H9 (cell line): ENCODE data around the gene BAG1. TPM values are rescaled to one million over a fixed set of nuclear protein-coding genes. Genes with fewer than 3 reads are reported as not detected.

ENCODE experiments used
- DNase-seq: peaks from one replicate; pipeline ENCODE4 v3.0.0-alpha.2; 2017
- H2AFZ ChIP-seq: one replicate; pipeline ENCODE4 v1.6.1; 2013; ENCODE audit warnings: mild to moderate bottlenecking, low read length, control low read depth, moderate library complexity
- H2AK5ac ChIP-seq: 2 replicates; pipeline ENCODE4 v1.6.1; 2013; ENCODE audit warnings: low read length, control low read depth, mixed read lengths; ENCODE audit not compliant: insufficient read length
- H2BK120ac ChIP-seq: one replicate; pipeline ENCODE4 v1.6.1; 2013; ENCODE audit warnings: low read depth, mild to moderate bottlenecking, low read length, control low read depth, inconsistent platforms; ENCODE audit not compliant: poor library complexity, severe bottlenecking
- H2BK12ac ChIP-seq: 2 replicates; pipeline ENCODE4 v1.6.1; 2013; ENCODE audit warnings: low read length, control low read depth, mixed read lengths, low read depth; ENCODE audit not compliant: insufficient read length
- H2BK15ac ChIP-seq: 2 replicates; pipeline ENCODE4 v1.6.1; 2013; ENCODE audit warnings: low read depth, low read length, control low read depth
- H2BK20ac ChIP-seq: one replicate; pipeline ENCODE4 v1.6.1; 2013; ENCODE audit warnings: low read depth, mild to moderate bottlenecking, low read length, control low read depth, inconsistent platforms; ENCODE audit not compliant: poor library complexity, severe bottlenecking
- H2BK5ac ChIP-seq: 2 replicates; pipeline ENCODE4 v1.6.1; 2013; ENCODE audit warnings: low read length, control low read depth, mixed read lengths; ENCODE audit not compliant: insufficient read length
- H3K14ac ChIP-seq: 2 replicates; pipeline ENCODE4 v1.6.1; 2013; ENCODE audit warnings: low read length, control low read depth; ENCODE audit not compliant: insufficient read depth
- H3K18ac ChIP-seq: 2 replicates; pipeline ENCODE4 v1.6.1; 2013; ENCODE audit warnings: low read depth, mild to moderate bottlenecking, mixed read lengths, low read length, control low read depth; ENCODE audit not compliant: insufficient read length
- H3K23ac ChIP-seq: 2 replicates; pipeline ENCODE4 v1.6.1; 2013; ENCODE audit warnings: low read length, control low read depth, mixed read lengths, low read depth; ENCODE audit not compliant: insufficient read length
- H3K23me2 ChIP-seq: 2 replicates; pipeline ENCODE4 v1.6.1; 2013; ENCODE audit warnings: low read depth, mild to moderate bottlenecking, mixed read lengths, low read length, control low read depth; ENCODE audit not compliant: insufficient read length, poor library complexity, severe bottlenecking
- H3K27ac ChIP-seq: 2 replicates; pipeline ENCODE4 v1.5.1; 2013; ENCODE audit warnings: low read length, control low read depth, mixed read lengths, low read depth; ENCODE audit not compliant: insufficient read length
- H3K27me3 ChIP-seq: 2 replicates; pipeline ENCODE4 v1.6.1; 2013; ENCODE audit warnings: low read length, control low read depth, inconsistent platforms; ENCODE audit not compliant: insufficient read depth
- H3K4ac ChIP-seq: 2 replicates; pipeline ENCODE4 v1.6.1; 2013; ENCODE audit warnings: low read depth, mild to moderate bottlenecking, control low read depth, inconsistent platforms, low read length, moderate library complexity
- H3K4me1 ChIP-seq: 2 replicates; pipeline ENCODE4 v1.6.1; 2013; ENCODE audit warnings: low read length, control low read depth, inconsistent platforms; ENCODE audit not compliant: insufficient read depth
- H3K4me2 ChIP-seq: 2 replicates; pipeline ENCODE4 v1.6.1; 2013; ENCODE audit warnings: low read length, control low read depth, mixed read lengths; ENCODE audit not compliant: insufficient read length, insufficient read depth
- H3K56ac ChIP-seq: 2 replicates; pipeline ENCODE4 v1.6.1; 2013; ENCODE audit warnings: low read depth, mild to moderate bottlenecking, mixed read lengths, low read length, control low read depth; ENCODE audit not compliant: insufficient read length
- H3K79me1 ChIP-seq: 2 replicates; pipeline ENCODE4 v1.6.1; 2013; ENCODE audit warnings: low read depth, mild to moderate bottlenecking, moderate library complexity, low read length, control low read depth, inconsistent platforms; ENCODE audit not compliant: insufficient read depth, poor library complexity, severe bottlenecking
- H3K79me2 ChIP-seq: 2 replicates; pipeline ENCODE4 v1.6.1; 2013; ENCODE audit warnings: low read length, control low read depth, inconsistent platforms; ENCODE audit not compliant: insufficient read depth
- H3K9ac ChIP-seq: 2 replicates; pipeline ENCODE4 v1.6.1; 2013; ENCODE audit warnings: low read length, control low read depth, mixed read lengths; ENCODE audit not compliant: insufficient read length; ENCODE audit errors: extremely low read depth
- H3K9me3 ChIP-seq: one replicate; pipeline ENCODE4 v1.6.1; 2013; ENCODE audit warnings: low read depth, low read length, inconsistent platforms; ENCODE audit not compliant: control insufficient read depth
- H3T11ph ChIP-seq: one replicate; pipeline ENCODE4 v1.6.1; 2013; ENCODE audit warnings: mild to moderate bottlenecking, low read length, control low read depth, inconsistent platforms
- H4K20me1 ChIP-seq: one replicate; pipeline ENCODE4 v1.6.1; 2013; ENCODE audit not compliant: control insufficient read depth, insufficient read length, insufficient read depth
- H4K5ac ChIP-seq: 2 replicates; pipeline ENCODE4 v1.6.1; 2013; ENCODE audit warnings: low read depth, mild to moderate bottlenecking, mixed read lengths, low read length, control low read depth; ENCODE audit not compliant: insufficient read length
- H4K8ac ChIP-seq: replicated peaks from 2 replicates; pipeline ENCODE4 v1.6.1; 2013; ENCODE audit warnings: low read length, control low read depth, mixed read lengths, low read depth; ENCODE audit not compliant: insufficient read length
- H4K91ac ChIP-seq: 2 replicates; pipeline ENCODE4 v1.6.1; 2013; ENCODE audit warnings: low read depth, mild to moderate bottlenecking, moderate library complexity, mixed read lengths, low read length, control low read depth; ENCODE audit not compliant: insufficient read length
- H3K27ac Mint-ChIP-seq, 3 experiments: 2 replicates in 2 of 3; 3 replicates in 1 of 3; pipeline ENCODE4 v1.8.0; 2020 to 2021; ENCODE audit warnings: mixed read lengths in 3 of 3, mild to moderate bottlenecking in 1 of 3, moderate library complexity in 1 of 3
- H3K27me3 Mint-ChIP-seq: 2 replicates; pipeline ENCODE4 v1.8.0; 2021; ENCODE audit warnings: low read depth, mild to moderate bottlenecking, moderate library complexity, mixed read lengths
- H3K36me3 Mint-ChIP-seq, 3 experiments: 2 replicates in 2 of 3; 3 replicates in 1 of 3; pipeline ENCODE4 v1.8.0; 2020 to 2021; ENCODE audit warnings: low read depth in 3 of 3, mixed read lengths in 3 of 3; ENCODE audit not compliant: insufficient read depth in 1 of 3
- H3K4me1 Mint-ChIP-seq, 2 experiments: 2 replicates each; pipeline ENCODE4 v1.8.0; 2020; ENCODE audit warnings: mixed read lengths in 2 of 2
- H3K4me3 Mint-ChIP-seq, 2 experiments: 2 replicates in 1 of 2; 3 replicates in 1 of 2; pipeline ENCODE4 v1.8.0; 2020 to 2021; ENCODE audit warnings: mild to moderate bottlenecking in 2 of 2, mixed read lengths in 2 of 2, moderate library complexity in 1 of 2
- H3K9me3 Mint-ChIP-seq, 2 experiments: 2 replicates in 1 of 2; 3 replicates in 1 of 2; pipeline ENCODE4 v1.8.0; 2020; ENCODE audit warnings: mild to moderate bottlenecking in 2 of 2, mixed read lengths in 2 of 2, moderate library complexity in 1 of 2
- CTCF ChIP-seq: fragments of 200-600 bp; sonication (generic); conservative IDR thresholded peaks from 3 replicates; pipeline ENCODE4 v1.8.0; 2021; ENCODE audit warnings: antibody characterized with exemption, mild to moderate bottlenecking
- WGBS: extraction: QIAGEN DNeasy Blood & Tissue Kit; methylation state at CpG from one replicate; pipeline ENCODE4 v1.1.7; 2013; ENCODE audit warnings: missing lambda C conversion rate, low lambda C conversion rate, mixed read lengths; ENCODE audit not compliant: insufficient read length; ENCODE audit errors: extremely low coverage; 5-methylcytosine and 5-hydroxymethylcytosine counted together
- total RNA-seq: library from RNA; stranded (reverse); gene quantifications from 2 replicates; pipeline ENCODE4 v1.2.1, GENCODE V29; 2021

Gene BAG1
- total RNA-seq, 1 experiment from 2014 or later, result 66.4 TPM

- Histone ChIP-seq H3K27ac (no peak overlapping the region), H2AFZ (no peak overlapping the region), H2BK12ac (no peak overlapping the region), H2BK20ac (no peak overlapping the region), H3K79me2 (peaks cover 3% of the 10 kb centered on the region; the same call in 1 of the 2 replicates), H3K56ac (no peak overlapping the region), H3K9ac (no peak overlapping the region), H4K8ac (no peak overlapping the region), H3K9me3 (no peaks in the 10 kb centered on the region), H2AK5ac (no peak overlapping the region), H3K4me1 (peaks cover 2% of the 10 kb centered on the region; the same call in 1 of the 2 replicates), H3K23me2 (peaks cover 3% of the 10 kb centered on the region), H3K4ac (no peak overlapping the region), H3K14ac (no peak overlapping the region), H4K91ac (no peak overlapping the region), H3T11ph (no peak overlapping the region), H2BK5ac (no peak overlapping the region), H4K5ac (no peak overlapping the region), H4K20me1 (no peaks in the 10 kb centered on the region), H2BK120ac (no peak overlapping the region), H3K18ac (no peak overlapping the region), H3K27me3 (no peaks in the 10 kb centered on the region), H3K79me1 (peaks cover 6% of the 10 kb centered on the region), H2BK15ac (no peak overlapping the region), H3K23ac (no peak overlapping the region), H3K4me2 (no peak overlapping the region)
- WGBS, result no CpG with 5 or more reads among the region's 3 CpGs
- peaks cover 7% of the 10 kb centered on the region in 2 experiments for H3K4me1 Mint-ChIP-seq
- H3K36me3 Mint-ChIP-seq, result peaks cover 13 to 62% (median 48%) of the 10 kb centered on the region in 3 experiments
- TF ChIP-seq CTCF, result no peak
- no peak overlapping the region for H3K4me3 Mint-ChIP-seq
- DNase-seq, result no peak
- H3K9me3 Mint-ChIP-seq, result no peaks in the 10 kb centered on the region
- no peak overlapping the region for H3K27ac Mint-ChIP-seq
- H3K27me3 Mint-ChIP-seq, result no peaks in the 10 kb centered on the region
These were observed 5.6 kb upstream of the BAG1 start for GRCh38 chr9:33270146-33270545.
